HG03097 (cell line): Measurements from ENCODE around the gene NT5C3B.
"Not testable (repeated sequence)": the region's sequence is repeated elsewhere in the genome, so short reads cannot be mapped to it uniquely, and the experiment has no call there.

Experiments used
- ATAC-seq: cut with Tn5 transposase; IDR thresholded peaks from one replicate; pipeline ENCODE4 v1.9.1; 2021; ENCODE audit not compliant: unreplicated experiment, low FRiP score

NT5C3B gene

GRCh38 chr17:41844971-41845370, 8.9 kb upstream of the NT5C3B start:
- no peak for ATAC-seq

- ATAC-seq: not testable (repeated sequence)
These were observed 4.7 kb upstream of the NT5C3B start for GRCh38 chr17:41840781-41841180.

GRCh38 chr17:41839448-41839847, 3.4 kb upstream of the NT5C3B start:
- not testable (repeated sequence) for ATAC-seq

- no peak for ATAC-seq
These were observed 1.9 kb upstream of the NT5C3B start, which contains the start of gene KLHL10 for GRCh38 chr17:41837761-41838538. Gene KLHL10 (plus strand): TSS chr17:41837825. CDS start chr17:41837933, 108 bp downstream.

GRCh38 chr17:41836550-41837196, 641 bp upstream of the NT5C3B start:
- ATAC-seq: no peak

- no peak for ATAC-seq
These were observed 725 bp downstream of the NT5C3B start for GRCh38 chr17:41835214-41835799.

GRCh38 chr17:41829961-41830360, 6.1 kb downstream of the NT5C3B start:
- ATAC-seq: not testable (repeated sequence)

- no peak for ATAC-seq
These were observed 10.7 kb downstream of the NT5C3B start for GRCh38 chr17:41825175-41825845.

GRCh38 chr17:41824086-41824485, 11.9 kb downstream of the NT5C3B start:
- ATAC-seq: no peak

- ATAC-seq: no peak
These were observed 12.5 kb downstream of the NT5C3B start for GRCh38 chr17:41823580-41823979.

GRCh38 chr17:41823141-41823524, 12.9 kb downstream of the NT5C3B start:
- no peak for ATAC-seq

- ATAC-seq: no peak
These were observed 13.6 kb downstream of the NT5C3B start for GRCh38 chr17:41822216-41823140.

- ATAC-seq: no peak
These were observed 14.3 kb downstream of the NT5C3B start for GRCh38 chr17:41821776-41822175.

- no peak for ATAC-seq
These were observed 18.0 kb downstream of the NT5C3B start for GRCh38 chr17:41818024-41818423.

- ATAC-seq: no peak
These were observed 19.3 kb downstream of the NT5C3B start for GRCh38 chr17:41816637-41817320.

GRCh38 chr17:41814195-41814594, 21.8 kb downstream of the NT5C3B start:
- ATAC-seq: no peak

GRCh38 chr17:41813699-41814124, 22.3 kb downstream of the NT5C3B start:
- no peak for ATAC-seq

- no peak for ATAC-seq
These were observed 22.8 kb downstream of the NT5C3B start for GRCh38 chr17:41813152-41813680.
